ENCODE results near the gene VEGFC.

The VEGFC gene

GRCh38 chr4:176798540-176798939 lies 5.8 kb upstream of the VEGFC start:
- Histone ChIP-seq H3K4me3 (ENCODE audit: low read length in 2 of 2) (no peak overlapping the region), H3K9ac (ENCODE audit: low read depth in 1 of 2, low read length in 2 of 2) (no peak overlapping the region), H3K27ac (ENCODE audit: low read depth in 2 of 2, low read length in 2 of 2) (no peak overlapping the region), H3K9me3 (ENCODE audit: control insufficient read depth in 2 of 2, low read length in 2 of 2) (no peaks in the 10 kb centered on the region), H3K27me3 (ENCODE audit: control insufficient read depth in 2 of 2, insufficient read depth in 2 of 2, low read length in 2 of 2) (no peaks in the 10 kb centered on the region), H3K4me1 (ENCODE audit: control insufficient read depth in 2 of 2, insufficient read depth in 2 of 2, low read length in 2 of 2) (no peaks in the 10 kb centered on the region), H3K36me3 (ENCODE audit: control insufficient read depth in 2 of 2, insufficient read depth in 2 of 2, low read length in 2 of 2) (no peaks in the 10 kb centered on the region)

GRCh38 chr4:176795441-176795840 lies 2.7 kb upstream of the VEGFC start:
- Histone ChIP-seq H3K27me3 (ENCODE audit: control insufficient read depth in 2 of 2, insufficient read depth in 2 of 2, low read length in 2 of 2) (peaks cover 4 to 8% of the 10 kb centered on the region in 2 donors), H3K27ac (ENCODE audit: low read depth in 2 of 2, low read length in 2 of 2) (no peak overlapping the region), H3K4me1 (ENCODE audit: control insufficient read depth in 2 of 2, insufficient read depth in 2 of 2, low read length in 2 of 2) (no peaks in the 10 kb centered on the region), H3K9ac (ENCODE audit: low read depth in 1 of 2, low read length in 2 of 2) (no peak overlapping the region), H3K4me3 (ENCODE audit: low read length in 2 of 2) (no peak overlapping the region), H3K36me3 (ENCODE audit: control insufficient read depth in 2 of 2, insufficient read depth in 2 of 2, low read length in 2 of 2) (no peaks in the 10 kb centered on the region), H3K9me3 (ENCODE audit: control insufficient read depth in 2 of 2, low read length in 2 of 2) (no peaks in the 10 kb centered on the region)

- Histone ChIP-seq H3K4me1 (ENCODE audit: control insufficient read depth in 2 of 2, insufficient read depth in 2 of 2, low read length in 2 of 2) (no peaks in the 10 kb centered on the region), H3K9ac (ENCODE audit: low read depth in 1 of 2, low read length in 2 of 2) (no peak overlapping the region), H3K27me3 (ENCODE audit: control insufficient read depth in 2 of 2, insufficient read depth in 2 of 2, low read length in 2 of 2) (peaks cover 8 to 9% of the 10 kb centered on the region in 2 donors), H3K9me3 (ENCODE audit: control insufficient read depth in 2 of 2, low read length in 2 of 2) (no peaks in the 10 kb centered on the region), H3K4me3 (ENCODE audit: low read length in 2 of 2) (no peak overlapping the region), H3K36me3 (ENCODE audit: control insufficient read depth in 2 of 2, insufficient read depth in 2 of 2, low read length in 2 of 2) (no peaks in the 10 kb centered on the region), H3K27ac (ENCODE audit: low read depth in 2 of 2, low read length in 2 of 2) (no peak overlapping the region)
Observed at GRCh38 chr4:176794651-176795050, 1.9 kb upstream of the VEGFC start.

GRCh38 chr4:176794151-176794550 lies 1.4 kb upstream of the VEGFC start:
- H3K9me3 ChIP-seq (ENCODE audit: control insufficient read depth in 2 of 2, low read length in 2 of 2): no peaks in the 10 kb centered on the region
- H3K4me1 ChIP-seq (ENCODE audit: control insufficient read depth in 2 of 2, insufficient read depth in 2 of 2, low read length in 2 of 2): no peaks in the 10 kb centered on the region
- H3K27ac ChIP-seq (ENCODE audit: low read depth in 2 of 2, low read length in 2 of 2): no peak overlapping the region

GRCh38 chr4:176793060-176793605 lies 411 bp upstream of the VEGFC start:
- H3K36me3 ChIP-seq (ENCODE audit: control insufficient read depth in 2 of 2, insufficient read depth in 2 of 2, low read length in 2 of 2): no peaks in the 10 kb centered on the region
- no peaks in the 10 kb centered on the region for H3K9me3 ChIP-seq (ENCODE audit: control insufficient read depth in 2 of 2, low read length in 2 of 2)
- peaks cover 8 to 9% of the 10 kb centered on the region in 2 donors for H3K27me3 ChIP-seq (ENCODE audit: control insufficient read depth in 2 of 2, insufficient read depth in 2 of 2, low read length in 2 of 2)
- no peak overlapping the region for H3K27ac ChIP-seq (ENCODE audit: low read depth in 2 of 2, low read length in 2 of 2)
- no peak overlapping the region for H3K4me3 ChIP-seq (ENCODE audit: low read length in 2 of 2)
- H3K9ac ChIP-seq (ENCODE audit: low read depth in 1 of 2, low read length in 2 of 2): no peak overlapping the region
- H3K4me1 ChIP-seq (ENCODE audit: control insufficient read depth in 2 of 2, insufficient read depth in 2 of 2, low read length in 2 of 2): no peaks in the 10 kb centered on the region

More at GRCh38 chr4:176794151-176794550, 1.4 kb upstream of the VEGFC start:
- Histone ChIP-seq H3K9ac (ENCODE audit: low read depth in 1 of 2, low read length in 2 of 2) (no peak overlapping the region), H3K27me3 (ENCODE audit: control insufficient read depth in 2 of 2, insufficient read depth in 2 of 2, low read length in 2 of 2) (peaks cover 8 to 9% of the 10 kb centered on the region in 2 donors), H3K36me3 (ENCODE audit: control insufficient read depth in 2 of 2, insufficient read depth in 2 of 2, low read length in 2 of 2) (no peaks in the 10 kb centered on the region), H3K4me3 (ENCODE audit: low read length in 2 of 2) (no peak overlapping the region)

- peak overlapping the region in 1 of 2 donors; percentile 38 for H3K27ac ChIP-seq (ENCODE audit: low read depth in 2 of 2, low read length in 2 of 2)
- peak overlapping the region; percentile 35 to 68 for H3K4me3 ChIP-seq (ENCODE audit: low read length in 2 of 2)
- no peaks in the 10 kb centered on the region for H3K4me1 ChIP-seq (ENCODE audit: control insufficient read depth in 2 of 2, insufficient read depth in 2 of 2, low read length in 2 of 2)
- peak overlapping the region; percentile 12 to 41 for H3K9ac ChIP-seq (ENCODE audit: low read depth in 1 of 2, low read length in 2 of 2)
- no peaks in the 10 kb centered on the region for H3K36me3 ChIP-seq (ENCODE audit: control insufficient read depth in 2 of 2, insufficient read depth in 2 of 2, low read length in 2 of 2)
- peaks cover 8 to 9% of the 10 kb centered on the region in 2 donors for H3K27me3 ChIP-seq (ENCODE audit: control insufficient read depth in 2 of 2, insufficient read depth in 2 of 2, low read length in 2 of 2)
- no peaks in the 10 kb centered on the region for H3K9me3 ChIP-seq (ENCODE audit: control insufficient read depth in 2 of 2, low read length in 2 of 2)
Observed at GRCh38 chr4:176791591-176792325, 964 bp downstream of the VEGFC start.

GRCh38 chr4:176790398-176790797 lies 2.3 kb downstream of the VEGFC start:
- H3K4me3 ChIP-seq (ENCODE audit: low read length in 2 of 2): no peak overlapping the region

GRCh38 chr4:176789955-176790354 lies 2.8 kb downstream of the VEGFC start:
- H3K9me3 ChIP-seq (ENCODE audit: control insufficient read depth in 2 of 2, low read length in 2 of 2): no peaks in the 10 kb centered on the region
- H3K4me1 ChIP-seq (ENCODE audit: control insufficient read depth in 2 of 2, insufficient read depth in 2 of 2, low read length in 2 of 2): no peaks in the 10 kb centered on the region
- peaks cover 8 to 9% of the 10 kb centered on the region in 2 donors for H3K27me3 ChIP-seq (ENCODE audit: control insufficient read depth in 2 of 2, insufficient read depth in 2 of 2, low read length in 2 of 2)
- no peaks in the 10 kb centered on the region for H3K36me3 ChIP-seq (ENCODE audit: control insufficient read depth in 2 of 2, insufficient read depth in 2 of 2, low read length in 2 of 2)
- no peak overlapping the region for H3K9ac ChIP-seq (ENCODE audit: low read depth in 1 of 2, low read length in 2 of 2)
- no peak overlapping the region for H3K4me3 ChIP-seq (ENCODE audit: low read length in 2 of 2)
- H3K27ac ChIP-seq (ENCODE audit: low read depth in 2 of 2, low read length in 2 of 2): no peak overlapping the region

More at GRCh38 chr4:176790398-176790797, 2.3 kb downstream of the VEGFC start:
- Histone ChIP-seq H3K9me3 (ENCODE audit: control insufficient read depth in 2 of 2, low read length in 2 of 2) (no peaks in the 10 kb centered on the region), H3K27me3 (ENCODE audit: control insufficient read depth in 2 of 2, insufficient read depth in 2 of 2, low read length in 2 of 2) (peaks cover 8 to 9% of the 10 kb centered on the region in 2 donors), H3K27ac (ENCODE audit: low read depth in 2 of 2, low read length in 2 of 2) (no peak overlapping the region), H3K36me3 (ENCODE audit: control insufficient read depth in 2 of 2, insufficient read depth in 2 of 2, low read length in 2 of 2) (no peaks in the 10 kb centered on the region), H3K9ac (ENCODE audit: low read depth in 1 of 2, low read length in 2 of 2) (no peak overlapping the region), H3K4me1 (ENCODE audit: control insufficient read depth in 2 of 2, insufficient read depth in 2 of 2, low read length in 2 of 2) (no peaks in the 10 kb centered on the region)

GRCh38 chr4:176788971-176789370 lies 3.8 kb downstream of the VEGFC start:
- Histone ChIP-seq H3K27me3 (ENCODE audit: control insufficient read depth in 2 of 2, insufficient read depth in 2 of 2, low read length in 2 of 2) (peaks cover 8 to 9% of the 10 kb centered on the region in 2 donors), H3K4me1 (ENCODE audit: control insufficient read depth in 2 of 2, insufficient read depth in 2 of 2, low read length in 2 of 2) (no peaks in the 10 kb centered on the region), H3K9me3 (ENCODE audit: control insufficient read depth in 2 of 2, low read length in 2 of 2) (no peaks in the 10 kb centered on the region), H3K27ac (ENCODE audit: low read depth in 2 of 2, low read length in 2 of 2) (no peak overlapping the region), H3K9ac (ENCODE audit: low read depth in 1 of 2, low read length in 2 of 2) (no peak overlapping the region), H3K4me3 (ENCODE audit: low read length in 2 of 2) (no peak overlapping the region), H3K36me3 (ENCODE audit: control insufficient read depth in 2 of 2, insufficient read depth in 2 of 2, low read length in 2 of 2) (no peaks in the 10 kb centered on the region)

GRCh38 chr4:176788248-176788647 lies 4.5 kb downstream of the VEGFC start:
- Histone ChIP-seq H3K9ac (ENCODE audit: low read depth in 1 of 2, low read length in 2 of 2) (no peak overlapping the region), H3K4me3 (ENCODE audit: low read length in 2 of 2) (no peak overlapping the region), H3K4me1 (ENCODE audit: control insufficient read depth in 2 of 2, insufficient read depth in 2 of 2, low read length in 2 of 2) (no peaks in the 10 kb centered on the region), H3K36me3 (ENCODE audit: control insufficient read depth in 2 of 2, insufficient read depth in 2 of 2, low read length in 2 of 2) (no peaks in the 10 kb centered on the region), H3K27me3 (ENCODE audit: control insufficient read depth in 2 of 2, insufficient read depth in 2 of 2, low read length in 2 of 2) (peaks cover 8 to 9% of the 10 kb centered on the region in 2 donors), H3K27ac (ENCODE audit: low read depth in 2 of 2, low read length in 2 of 2) (no peak overlapping the region), H3K9me3 (ENCODE audit: control insufficient read depth in 2 of 2, low read length in 2 of 2) (no peaks in the 10 kb centered on the region)

Data from mucosa of rectum (tissue), 2 donors.